BLaER1 (cell line): Measurements from ENCODE around the gene PTBP1.
"Not testable (repeated sequence)": the region's sequence is repeated elsewhere in the genome, so short reads cannot be mapped to it uniquely, and the experiment has no call there.

ENCODE experiments used
- H3K27ac ChIP-seq: shearing (Covaris generic); formaldehyde crosslinking; 2 replicates; pipeline ENCODE4 v1.8.1; 2022
- H3K27me3 ChIP-seq: shearing (Covaris generic); formaldehyde crosslinking; 2 replicates; pipeline ENCODE4 v1.8.1; 2022
- H3K36me3 ChIP-seq: shearing (Covaris generic); formaldehyde crosslinking; 2 replicates; pipeline ENCODE4 v1.8.1; 2022
- H3K4me1 ChIP-seq: shearing (Covaris generic); formaldehyde crosslinking; 2 replicates; pipeline ENCODE4 v1.8.1; 2022
- H3K4me2 ChIP-seq: shearing (Covaris generic); formaldehyde crosslinking; 2 replicates; pipeline ENCODE4 v1.8.1; 2022
- H3K4me3 ChIP-seq: shearing (Covaris generic); formaldehyde crosslinking; 2 replicates; pipeline ENCODE4 v1.8.1; 2022
- H3K9ac ChIP-seq: shearing (Covaris generic); formaldehyde crosslinking; 2 replicates; pipeline ENCODE4 v1.8.1; 2022
- H3K9me3 ChIP-seq: shearing (Covaris generic); formaldehyde crosslinking; 2 replicates; pipeline ENCODE4 v1.8.1; 2022
- H4K20me1 ChIP-seq: shearing (Covaris generic); formaldehyde crosslinking; 2 replicates; pipeline ENCODE4 v1.8.1; 2022
- Cebpa-rat ChIP-seq: shearing (Covaris generic); IDR thresholded peaks from 2 replicates; pipeline ENCODE4 v1.8.1; 2022

The PTBP1 gene

DNA sequence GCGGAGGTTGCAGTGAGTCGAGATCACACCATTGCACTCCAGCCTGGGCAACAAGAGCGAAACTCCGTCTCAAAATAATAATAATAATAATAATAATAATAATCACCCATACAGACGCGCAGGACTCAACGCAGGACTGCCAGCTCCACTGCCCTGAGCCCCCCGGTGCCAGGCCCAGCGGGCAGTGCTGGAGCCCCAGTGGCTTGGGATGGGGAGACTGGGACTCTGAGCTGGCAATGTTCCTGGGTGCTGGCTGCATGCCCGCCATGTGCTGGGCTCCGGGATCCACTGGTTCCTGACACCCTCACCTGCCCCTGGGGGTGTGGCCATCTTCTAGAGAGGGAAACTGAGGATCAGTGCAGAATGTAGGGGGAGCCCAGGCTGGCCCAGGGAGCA, 30.1 kb downstream of the PTBP1 start:
- Histone ChIP-seq H3K36me3 (no peaks in the 10 kb centered on the region), H3K4me1 (peaks cover 44% of the 10 kb centered on the region), H3K4me3 (no peak overlapping the region), H3K27me3 (peaks cover 44% of the 10 kb centered on the region), H3K9ac (no peak overlapping the region), H3K27ac (no peak overlapping the region), H3K9me3 (no peaks in the 10 kb centered on the region), H3K4me2 (no peak overlapping the region), H4K20me1 (0 out of 2 replicates have a peak, but pooled peaks cover 7% of the 10 kb centered on the region)
- TF ChIP-seq Cebpa-rat = no peak

DNA sequence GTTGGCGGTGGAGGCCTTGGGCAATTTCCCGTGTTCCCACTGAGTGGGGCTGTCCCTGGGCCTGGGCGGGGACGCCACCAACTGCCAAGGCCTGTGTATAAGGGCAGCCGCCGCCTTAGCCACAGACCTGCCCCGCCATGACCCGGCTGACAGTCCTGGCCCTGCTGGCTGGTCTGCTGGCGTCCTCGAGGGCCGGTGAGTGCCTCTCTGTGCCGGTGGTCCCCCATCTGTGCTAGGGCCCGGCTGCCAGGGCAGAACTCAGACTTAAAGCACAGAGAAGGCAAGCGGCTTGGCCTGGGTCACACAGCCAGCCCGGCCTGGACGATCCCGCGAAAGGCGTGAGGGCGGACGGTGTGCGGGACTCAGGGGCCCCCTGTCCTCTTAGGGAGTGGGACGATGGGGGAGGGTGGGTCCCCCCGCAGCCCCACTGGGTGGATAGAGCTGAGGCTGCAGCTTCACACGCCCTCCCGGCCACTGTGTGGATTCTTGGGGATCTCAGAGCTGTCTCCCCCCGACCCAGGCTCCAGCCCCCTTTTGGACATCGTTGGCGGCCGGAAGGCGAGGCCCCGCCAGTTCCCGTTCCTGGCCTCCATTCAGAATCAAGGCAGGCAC, 30.6 kb downstream of the PTBP1 start, which contains the start of gene AZU1:
Gene AZU1, plus strand, starts transcription at position 128 of the 612 bp plus-strand sequence. Its CDS starts 10 bp downstream, at position 138.
- no peak within 1 kb of the TSS for H3K4me3 ChIP-seq
- H3K27ac ChIP-seq = no peak within 1 kb of the TSS
- no peak within 1 kb of the TSS for H3K4me2 ChIP-seq
- H4K20me1 ChIP-seq = 0 out of 2 replicates have a peak, but pooled peaks cover 7% of the 10 kb centered on the region
- peaks cover 44% of the 10 kb centered on the region for H3K4me1 ChIP-seq
- H3K36me3 ChIP-seq = no peaks in the 10 kb centered on the region
- no peaks in the 10 kb centered on the region for H3K9me3 ChIP-seq
- no peak within 1 kb of the TSS for H3K9ac ChIP-seq
- H3K27me3 ChIP-seq = peaks cover 39% of the 10 kb centered on the region
- no peak for TF ChIP-seq Cebpa-rat

DNA sequence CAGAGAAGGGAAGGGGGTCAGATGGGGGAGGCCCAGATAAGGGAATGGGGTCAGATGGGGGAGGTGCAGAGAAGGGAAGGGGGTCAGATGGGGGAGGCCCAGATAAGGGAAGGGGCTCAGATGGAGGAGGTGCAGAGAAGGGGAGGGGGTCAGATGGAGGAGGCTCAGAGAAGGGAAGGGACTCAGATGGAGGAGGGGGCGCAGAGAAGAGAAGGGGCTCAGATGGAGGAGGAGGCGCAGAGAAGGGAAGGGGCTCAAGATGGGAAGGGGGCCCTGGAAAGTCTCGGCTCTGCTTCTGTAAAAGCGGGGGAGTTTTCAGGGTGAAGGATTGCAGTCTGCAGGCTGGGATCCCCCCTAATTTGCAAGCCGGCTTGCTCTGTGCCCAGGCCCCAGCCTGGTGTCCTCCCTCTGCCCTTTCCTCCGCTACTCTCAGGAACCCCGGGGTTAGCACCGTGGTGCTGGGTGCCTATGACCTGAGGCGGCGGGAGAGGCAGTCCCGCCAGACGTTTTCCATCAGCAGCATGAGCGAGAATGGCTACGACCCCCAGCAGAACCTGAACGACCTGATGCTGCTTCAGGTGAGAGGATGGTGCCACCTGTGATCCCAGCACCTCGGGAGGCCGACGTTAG, 32.0 kb downstream of the PTBP1 start:
- H3K9me3 ChIP-seq = no peaks in the 10 kb centered on the region
- H3K4me3 ChIP-seq = no peak overlapping the region
- H3K27me3 ChIP-seq = peaks cover 25% of the 10 kb centered on the region
- peaks cover 33% of the 10 kb centered on the region for H3K4me1 ChIP-seq
- TF ChIP-seq Cebpa-rat = no peak
- no peak overlapping the region for H3K9ac ChIP-seq
- no peaks in the 10 kb centered on the region for H3K36me3 ChIP-seq
- H3K4me2 ChIP-seq = peak overlapping the region; percentile 82
- no peak overlapping the region for H3K27ac ChIP-seq
- H4K20me1 ChIP-seq = no peaks in the 10 kb centered on the region

DNA sequence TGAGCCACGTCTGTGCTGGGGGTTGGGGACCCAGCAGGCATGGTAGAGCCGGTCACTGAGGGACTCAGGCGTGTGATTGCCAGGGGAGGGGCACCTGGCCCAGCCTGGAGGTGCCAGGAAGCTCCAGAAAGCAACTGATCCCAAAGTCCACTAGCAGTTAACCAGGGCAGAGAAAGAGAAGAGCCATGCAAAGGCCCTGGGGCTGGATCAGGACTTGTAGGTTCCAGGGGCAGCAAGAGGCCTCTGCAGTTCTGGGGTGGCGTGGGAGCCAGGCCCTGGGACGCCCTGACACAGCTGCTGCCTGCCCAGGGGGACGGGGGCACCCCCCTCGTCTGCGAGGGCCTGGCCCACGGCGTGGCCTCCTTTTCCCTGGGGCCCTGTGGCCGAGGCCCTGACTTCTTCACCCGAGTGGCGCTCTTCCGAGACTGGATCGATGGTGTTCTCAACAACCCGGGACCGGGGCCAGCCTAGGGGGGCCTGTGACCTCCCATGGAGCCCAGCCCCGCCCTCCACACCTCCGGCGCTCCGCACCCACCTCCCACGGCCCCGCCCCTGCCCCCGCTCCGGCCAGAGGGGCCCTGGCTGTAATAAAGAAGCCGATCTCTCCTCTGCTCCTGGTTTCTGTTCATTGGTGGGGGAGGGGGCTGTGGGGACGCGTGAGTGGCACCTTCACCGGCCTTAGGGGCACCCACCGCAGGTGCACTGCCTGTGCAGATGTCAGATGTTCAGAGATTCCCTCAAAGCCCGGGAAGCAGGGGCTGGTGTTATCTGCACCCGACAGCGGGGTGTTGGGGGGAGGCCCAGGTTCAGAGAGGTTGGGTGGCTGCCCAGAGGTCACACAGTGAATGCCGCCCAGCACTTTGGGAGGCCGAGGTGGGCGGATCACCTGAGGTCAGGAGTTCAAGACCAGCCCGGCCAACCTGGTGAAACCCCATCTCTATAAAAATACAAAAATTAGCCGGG, 34.4 kb downstream of the PTBP1 start:
- H3K27ac ChIP-seq = no peak overlapping the region
- peaks cover 39% of the 10 kb centered on the region for H3K4me1 ChIP-seq
- H3K36me3 ChIP-seq = no peaks in the 10 kb centered on the region
- H3K4me3 ChIP-seq = no peak overlapping the region
- peak overlapping the region; percentile 82 for H3K4me2 ChIP-seq
- no peaks in the 10 kb centered on the region for H3K9me3 ChIP-seq
- peaks cover 17% of the 10 kb centered on the region; the same call in 1 of the 2 replicates for H3K27me3 ChIP-seq
- H4K20me1 ChIP-seq = no peaks in the 10 kb centered on the region
- TF ChIP-seq Cebpa-rat = no peak
- no peak overlapping the region for H3K9ac ChIP-seq

DNA sequence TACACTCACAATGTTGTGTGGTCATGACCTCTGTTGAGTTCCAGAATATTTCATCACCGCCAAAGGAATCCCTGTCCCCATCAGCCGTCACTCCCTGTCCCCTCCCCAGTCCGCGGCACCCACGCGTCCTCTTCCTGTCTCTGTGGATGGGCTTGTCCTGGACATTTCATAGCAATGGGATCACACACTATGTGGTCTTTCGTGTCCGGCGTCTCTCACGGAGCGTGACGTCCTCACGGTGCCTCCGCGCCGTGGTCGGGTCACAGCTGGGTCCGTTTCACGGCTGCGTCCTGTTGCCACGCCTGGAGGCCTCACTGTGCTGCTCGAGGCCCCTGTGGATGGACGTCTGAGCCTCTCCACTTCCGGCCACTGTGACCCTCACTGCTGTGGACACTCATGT, 37.0 kb downstream of the PTBP1 start:
- H3K27ac ChIP-seq = no peak overlapping the region
- no peaks in the 10 kb centered on the region for H3K9me3 ChIP-seq
- peaks cover 54% of the 10 kb centered on the region for H3K4me1 ChIP-seq
- no peak overlapping the region for H3K4me2 ChIP-seq
- H3K4me3 ChIP-seq = no peak overlapping the region
- H3K27me3 ChIP-seq = peaks cover 17% of the 10 kb centered on the region; the same call in 1 of the 2 replicates
- TF ChIP-seq Cebpa-rat = no peak
- H4K20me1 ChIP-seq = no peaks in the 10 kb centered on the region
- H3K36me3 ChIP-seq = no peaks in the 10 kb centered on the region
- H3K9ac ChIP-seq = no peak overlapping the region

DNA sequence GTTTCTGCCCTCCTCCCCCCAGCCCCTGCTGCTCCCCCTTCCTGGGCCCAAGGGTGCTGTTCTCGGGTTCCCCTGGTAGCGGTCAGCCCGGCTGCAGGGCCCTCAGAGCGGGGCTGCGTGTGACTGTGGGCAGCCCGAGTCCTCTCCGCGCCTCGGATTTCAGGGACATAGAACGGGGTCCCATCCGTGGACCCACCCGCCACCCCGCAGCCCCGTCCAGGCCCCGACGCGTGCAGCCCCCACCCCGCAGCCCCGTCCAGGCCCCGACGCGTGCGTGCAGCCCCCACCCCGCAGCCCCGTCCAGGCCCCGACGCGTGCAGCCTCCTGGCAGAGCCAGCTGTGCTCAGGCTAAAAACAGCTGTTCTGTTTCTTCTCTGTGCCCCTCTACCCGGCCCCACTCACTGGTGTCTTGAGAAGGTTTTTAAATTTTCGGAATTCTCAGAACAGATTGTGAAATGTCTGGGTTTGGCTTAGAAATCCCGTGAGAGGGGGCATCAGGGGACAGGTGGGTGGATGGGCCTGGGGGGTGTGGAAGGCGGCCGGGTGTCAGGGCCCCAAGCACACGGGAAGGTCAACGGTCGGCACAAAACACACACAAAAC, 38.1 kb downstream of the PTBP1 start:
- H4K20me1 ChIP-seq = no peaks in the 10 kb centered on the region
- no peak overlapping the region for H3K27ac ChIP-seq
- peaks cover 17% of the 10 kb centered on the region; the same call in 1 of the 2 replicates for H3K27me3 ChIP-seq
- H3K9me3 ChIP-seq = no peaks in the 10 kb centered on the region
- no peak overlapping the region for H3K4me3 ChIP-seq
- no peak overlapping the region for H3K4me2 ChIP-seq
- peaks cover 54% of the 10 kb centered on the region for H3K4me1 ChIP-seq
- H3K36me3 ChIP-seq = no peaks in the 10 kb centered on the region
- TF ChIP-seq Cebpa-rat = no peak
- no peak overlapping the region for H3K9ac ChIP-seq

DNA sequence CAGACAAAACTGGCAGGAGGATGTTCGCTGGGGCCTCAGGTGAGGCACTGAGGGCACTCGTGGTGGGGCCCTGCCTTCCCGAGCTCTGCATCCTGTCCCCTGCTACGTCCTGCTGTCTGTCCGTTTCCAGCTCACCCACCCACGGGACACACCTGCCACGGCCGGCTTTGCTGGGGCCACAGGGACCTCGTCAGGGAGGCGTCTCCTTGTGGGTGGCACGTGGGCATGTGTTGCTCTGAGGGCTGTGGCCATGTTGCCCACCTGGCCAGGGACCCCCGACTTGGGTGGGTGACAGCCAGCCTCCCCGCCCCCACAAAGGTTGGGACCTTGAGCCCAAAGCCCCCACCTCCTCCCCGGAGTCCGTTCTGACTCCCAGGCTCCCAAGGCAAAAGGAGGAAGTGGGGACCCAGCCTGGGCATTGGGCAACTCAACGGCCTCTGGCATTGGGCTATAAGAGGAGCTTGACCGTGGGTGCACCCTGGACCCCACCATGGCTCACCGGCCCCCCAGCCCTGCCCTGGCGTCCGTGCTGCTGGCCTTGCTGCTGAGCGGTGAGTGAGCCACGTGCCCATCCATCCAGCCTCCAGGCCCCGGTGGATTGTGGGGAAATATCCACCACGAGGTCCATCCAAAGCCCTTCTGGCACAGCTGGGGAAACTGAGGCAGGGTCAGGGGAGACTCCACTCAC, 43.4 kb downstream of the PTBP1 start, which contains the start of gene PRTN3:
Gene PRTN3, plus strand, starts transcription at position 481 of the 688 bp plus-strand sequence. Its CDS starts 10 bp downstream, at position 491.
- no peak within 1 kb of the TSS for H3K9ac ChIP-seq
- H3K4me2 ChIP-seq = peak within 1 kb of the TSS; percentile 84
- peaks cover 52% of the 10 kb centered on the region for H3K4me1 ChIP-seq
- H3K27me3 ChIP-seq = peaks cover 45% of the 10 kb centered on the region
- no peak within 1 kb of the TSS for H3K4me3 ChIP-seq
- peaks cover 1% of the 10 kb centered on the region; the same call in 1 of the 2 replicates for H4K20me1 ChIP-seq
- H3K36me3 ChIP-seq = no peaks in the 10 kb centered on the region
- TF ChIP-seq Cebpa-rat = no peak
- H3K9me3 ChIP-seq = no peaks in the 10 kb centered on the region
- H3K27ac ChIP-seq = no peak within 1 kb of the TSS

DNA sequence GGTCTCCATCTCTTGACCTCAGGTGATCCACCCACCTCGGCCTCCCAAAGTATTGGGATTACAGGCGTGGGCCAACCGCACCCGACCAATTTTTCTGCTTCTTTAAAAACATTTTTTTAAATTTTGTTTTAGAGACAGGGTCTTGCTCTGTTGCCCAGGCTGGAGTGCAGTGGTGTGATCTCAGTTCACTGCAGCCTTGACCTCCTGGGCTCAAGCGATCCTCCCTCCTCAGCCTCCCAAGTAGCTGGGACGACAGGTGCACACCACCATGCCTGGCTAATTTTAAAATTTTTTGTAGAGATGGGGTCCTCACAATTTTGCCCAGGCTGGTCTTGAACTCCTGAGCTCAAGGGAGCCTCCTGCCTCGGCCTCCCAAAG, 45.5 kb downstream of the PTBP1 start:
- H3K27me3 ChIP-seq = peaks cover 60% of the 10 kb centered on the region
- H4K20me1 ChIP-seq = peaks cover 10% of the 10 kb centered on the region; the same call in 1 of the 2 replicates
- not testable (repeated sequence) for H3K4me2 ChIP-seq, H3K36me3 ChIP-seq, H3K9ac ChIP-seq, H3K27ac ChIP-seq, H3K9me3 ChIP-seq, H3K4me3 ChIP-seq
- peaks cover 43% of the 10 kb centered on the region for H3K4me1 ChIP-seq
